ENCODE measurements around the gene NGF.

NGF gene

GRCh38 chr1:115306146-115306545 lies 31.9 kb downstream of the NGF start:
- no peaks in the 10 kb centered on the region for H3K4me1 Mint-ChIP-seq
- H3K27me3 Mint-ChIP-seq = no peaks in the 10 kb centered on the region
- ATAC-seq = no peak
- no peak overlapping the region for H3K27ac Mint-ChIP-seq
- H3K4me3 Mint-ChIP-seq = no peak overlapping the region
- DNase-seq = no peak
- H3K9me3 Mint-ChIP-seq = no peaks in the 10 kb centered on the region

- ATAC-seq (no peak), DNase-seq (no peak)
- Mint-ChIP-seq H3K4me1 (no peaks in the 10 kb centered on the region), H3K27ac (no peak overlapping the region), H3K9me3 (no peaks in the 10 kb centered on the region), H3K27me3 (no peaks in the 10 kb centered on the region), H3K4me3 (no peak overlapping the region)
Observed at GRCh38 chr1:115303364-115303763, 34.7 kb downstream of the NGF start.

- no peak for ATAC-seq
Observed at GRCh38 chr1:115302390-115302961, 35.6 kb downstream of the NGF start.

GRCh38 chr1:115301438-115302020 lies 36.5 kb downstream of the NGF start:
- Mint-ChIP-seq H3K4me1 (no peaks in the 10 kb centered on the region), H3K27ac (no peak overlapping the region), H3K4me3 (no peak overlapping the region), H3K27me3 (peaks cover 9% of the 10 kb centered on the region), H3K9me3 (no peaks in the 10 kb centered on the region)
- DNase-seq (no peak), ATAC-seq (no peak)

More at GRCh38 chr1:115302390-115302961, 35.6 kb downstream of the NGF start:
- H3K4me3 Mint-ChIP-seq = no peak overlapping the region
- no peaks in the 10 kb centered on the region for H3K4me1 Mint-ChIP-seq
- DNase-seq = no peak
- H3K27ac Mint-ChIP-seq = no peak overlapping the region
- peaks cover 5% of the 10 kb centered on the region for H3K27me3 Mint-ChIP-seq
- H3K9me3 Mint-ChIP-seq = no peaks in the 10 kb centered on the region

GRCh38 chr1:115300087-115300876 lies 37.8 kb downstream of the NGF start:
- Mint-ChIP-seq H3K27me3 (peaks cover 16% of the 10 kb centered on the region), H3K27ac (no peak overlapping the region), H3K4me3 (no peak overlapping the region), H3K9me3 (no peaks in the 10 kb centered on the region), H3K4me1 (no peaks in the 10 kb centered on the region)
- no peak for DNase-seq
- no peak for ATAC-seq

- Mint-ChIP-seq H3K27ac (no peak overlapping the region), H3K4me3 (no peak overlapping the region), H3K27me3 (peaks cover 23% of the 10 kb centered on the region), H3K4me1 (no peaks in the 10 kb centered on the region), H3K9me3 (no peaks in the 10 kb centered on the region)
- DNase-seq = no peak
- no peak for ATAC-seq
Observed at GRCh38 chr1:115299266-115299665, 38.8 kb downstream of the NGF start.

GRCh38 chr1:115296981-115297380 lies 41.1 kb downstream of the NGF start:
- H3K27ac Mint-ChIP-seq = no peak overlapping the region
- H3K27me3 Mint-ChIP-seq = peaks cover 26% of the 10 kb centered on the region
- no peaks in the 10 kb centered on the region for H3K9me3 Mint-ChIP-seq
- H3K4me3 Mint-ChIP-seq = no peak overlapping the region
- DNase-seq (no peak), ATAC-seq (no peak)
- no peaks in the 10 kb centered on the region for H3K4me1 Mint-ChIP-seq

- no peak overlapping the region for H3K27ac Mint-ChIP-seq
- no peaks in the 10 kb centered on the region for H3K9me3 Mint-ChIP-seq
- no peaks in the 10 kb centered on the region for H3K4me1 Mint-ChIP-seq
- no peak for DNase-seq
- no peak for ATAC-seq
- H3K27me3 Mint-ChIP-seq = peaks cover 33% of the 10 kb centered on the region
- H3K4me3 Mint-ChIP-seq = no peak overlapping the region
Observed at GRCh38 chr1:115295904-115296696, 41.9 kb downstream of the NGF start.

GRCh38 chr1:115293899-115294298 lies 44.1 kb downstream of the NGF start:
- no peaks in the 10 kb centered on the region for H3K4me1 Mint-ChIP-seq
- no peak overlapping the region for H3K27ac Mint-ChIP-seq
- DNase-seq (no peak), ATAC-seq (no peak)
- no peaks in the 10 kb centered on the region for H3K9me3 Mint-ChIP-seq
- H3K27me3 Mint-ChIP-seq = peaks cover 50% of the 10 kb centered on the region
- no peak overlapping the region for H3K4me3 Mint-ChIP-seq

GRCh38 chr1:115293006-115293405 lies 45.0 kb downstream of the NGF start:
- H3K9me3 Mint-ChIP-seq = no peaks in the 10 kb centered on the region
- no peak overlapping the region for H3K4me3 Mint-ChIP-seq
- DNase-seq (no peak), ATAC-seq (no peak)
- H3K27me3 Mint-ChIP-seq = peaks cover 50% of the 10 kb centered on the region
- no peaks in the 10 kb centered on the region for H3K4me1 Mint-ChIP-seq
- H3K27ac Mint-ChIP-seq = no peak overlapping the region

GRCh38 chr1:115291741-115292140 lies 46.3 kb downstream of the NGF start:
- ATAC-seq (no peak), DNase-seq (no peak)
- no peak overlapping the region for H3K4me3 Mint-ChIP-seq
- no peak overlapping the region for H3K27ac Mint-ChIP-seq
- no peaks in the 10 kb centered on the region for H3K9me3 Mint-ChIP-seq
- peaks cover 41% of the 10 kb centered on the region for H3K27me3 Mint-ChIP-seq
- H3K4me1 Mint-ChIP-seq = no peaks in the 10 kb centered on the region

- H3K4me3 Mint-ChIP-seq = no peak overlapping the region
- DNase-seq (no peak), ATAC-seq (no peak)
- peaks cover 33% of the 10 kb centered on the region for H3K27me3 Mint-ChIP-seq
- H3K9me3 Mint-ChIP-seq = no peaks in the 10 kb centered on the region
- H3K4me1 Mint-ChIP-seq = no peaks in the 10 kb centered on the region
- no peak overlapping the region for H3K27ac Mint-ChIP-seq
Observed at GRCh38 chr1:115289940-115290339, 48.1 kb downstream of the NGF start.

- Mint-ChIP-seq H3K27ac (no peak overlapping the region), H3K9me3 (no peaks in the 10 kb centered on the region), H3K4me3 (no peak overlapping the region), H3K27me3 (peaks cover 24% of the 10 kb centered on the region), H3K4me1 (no peaks in the 10 kb centered on the region)
- DNase-seq (no peak), ATAC-seq (no peak)
Observed at GRCh38 chr1:115288591-115289198, 49.4 kb downstream of the NGF start.

GRCh38 chr1:115286431-115287205 lies 51.4 kb downstream of the NGF start:
- DNase-seq (no peak), ATAC-seq (no peak)
- Mint-ChIP-seq H3K27me3 (peaks cover 20% of the 10 kb centered on the region), H3K9me3 (no peaks in the 10 kb centered on the region), H3K4me3 (no peak overlapping the region), H3K4me1 (no peaks in the 10 kb centered on the region), H3K27ac (no peak overlapping the region)

- Mint-ChIP-seq H3K4me1 (no peaks in the 10 kb centered on the region), H3K27ac (no peak overlapping the region)
Observed at GRCh38 chr1:115284209-115284608, 53.8 kb downstream of the NGF start.

More at GRCh38 chr1:115284209-115284608, 53.8 kb downstream of the NGF start:
- ATAC-seq = no peak
- DNase-seq = no peak
- no peaks in the 10 kb centered on the region for H3K27me3 Mint-ChIP-seq
- no peaks in the 10 kb centered on the region for H3K9me3 Mint-ChIP-seq
- no peak overlapping the region for H3K4me3 Mint-ChIP-seq
